ENCODE data around the gene OR6C68.
"Not testable (repeated sequence)": the region's sequence is repeated elsewhere in the genome, so short reads cannot be mapped to it uniquely, and the experiment has no call there.

GRCh38 chr12:55479136-55479535, 13.0 kb upstream of the OR6C68 start:
- not testable (repeated sequence) for TF ChIP-seq CTCF (IDR thresholded peaks at IDR 0.05); RAD21 (conservative IDR thresholded peaks at IDR 0.05 in 1 of 2, IDR thresholded peaks at IDR 0.05 in 1 of 2); POLR2A (IDR thresholded peaks at IDR 0.05; ENCODE audit: low read length); KDM5A (IDR thresholded peaks at IDR 0.05); MAZ (IDR thresholded peaks at IDR 0.05; ENCODE audit: borderline replicate concordance, low read depth, low read length); RCOR1 (IDR thresholded peaks at IDR 0.05; ENCODE audit: low read depth, low read length); EP300 (IDR thresholded peaks at IDR 0.05); HDAC2 (IDR thresholded peaks at IDR 0.05); MAFK (IDR thresholded peaks at IDR 0.05; ENCODE audit: partially characterized antibody); NFE2L2 (conservative IDR thresholded peaks at IDR 0.05; ENCODE audit: low read length); SREBF2 (IDR thresholded peaks at IDR 0.05)
